GM04503 (cell line): ENCODE data around the gene ACOT4.
"Not testable (repeated sequence)": the region's sequence is repeated elsewhere in the genome, so short reads cannot be mapped to it uniquely, and the experiment has no call there.

Source experiments
- DNase-seq: peaks from one replicate; pipeline ENCODE4 v3.0.0-alpha.2; 2012; ENCODE audit warnings: low read depth

The ACOT4 gene

DNA sequence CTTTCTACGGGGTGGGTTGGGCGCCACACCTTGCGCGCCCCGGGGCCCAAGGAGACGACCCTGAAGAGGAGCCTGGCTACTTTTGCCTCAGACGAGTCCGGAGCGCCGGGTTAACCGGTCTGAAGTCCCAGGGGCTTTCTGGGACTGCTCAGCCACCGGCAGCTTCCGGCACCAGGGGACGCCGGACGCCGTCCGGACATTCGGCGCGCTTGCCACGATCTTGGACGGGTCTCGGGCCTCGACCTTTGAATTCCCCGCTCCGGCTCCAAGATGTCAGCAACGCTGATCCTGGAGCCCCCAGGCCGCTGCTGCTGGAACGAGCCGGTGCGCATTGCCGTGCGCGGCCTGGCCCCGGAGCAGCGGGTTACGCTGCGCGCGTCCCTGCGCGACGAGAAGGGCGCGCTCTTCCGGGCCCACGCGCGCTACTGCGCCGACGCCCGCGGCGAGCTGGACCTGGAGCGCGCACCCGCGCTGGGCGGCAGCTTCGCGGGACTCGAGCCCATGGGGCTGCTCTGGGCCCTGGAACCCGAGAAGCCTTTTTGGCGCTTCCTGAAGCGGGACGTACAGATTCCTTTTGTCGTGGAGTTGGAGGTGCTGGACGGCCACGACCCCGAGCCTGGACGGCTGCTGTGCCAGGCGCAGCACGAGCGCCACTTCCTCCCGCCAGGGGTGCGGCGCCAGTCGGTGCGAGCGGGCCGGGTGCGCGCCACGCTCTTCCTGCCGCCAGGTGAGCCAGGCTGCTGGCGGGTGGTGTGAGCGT lies at the start of gene ACOT4:
ACOT4 (plus strand) TSS at position 184 of the 760 bp plus-strand sequence; CDS start at position 271, 87 bp downstream.
- DNase-seq, result no peak

DNA sequence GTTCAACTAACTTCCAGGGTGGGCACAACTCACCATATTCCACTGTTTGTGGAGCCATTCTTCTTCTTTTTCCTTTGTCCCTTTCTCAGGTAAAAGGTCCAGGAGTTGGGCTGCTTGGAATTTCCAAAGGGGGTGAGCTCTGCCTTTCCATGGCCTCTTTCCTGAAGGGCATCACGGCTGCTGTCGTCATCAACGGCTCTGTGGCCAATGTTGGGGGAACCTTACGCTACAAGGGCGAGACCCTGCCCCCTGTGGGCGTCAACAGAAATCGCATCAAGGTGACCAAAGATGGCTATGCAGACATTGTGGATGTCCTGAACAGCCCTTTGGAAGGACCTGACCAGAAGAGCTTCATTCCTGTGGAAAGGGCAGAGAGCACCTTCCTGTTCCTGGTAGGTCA lies 48.7 kb upstream of the ACOT4 start:
- not testable (repeated sequence) for DNase-seq

GRCh38 chr14:73545353-73545752 lies 46.3 kb upstream of the ACOT4 start:
- not testable (repeated sequence) for DNase-seq

DNA sequence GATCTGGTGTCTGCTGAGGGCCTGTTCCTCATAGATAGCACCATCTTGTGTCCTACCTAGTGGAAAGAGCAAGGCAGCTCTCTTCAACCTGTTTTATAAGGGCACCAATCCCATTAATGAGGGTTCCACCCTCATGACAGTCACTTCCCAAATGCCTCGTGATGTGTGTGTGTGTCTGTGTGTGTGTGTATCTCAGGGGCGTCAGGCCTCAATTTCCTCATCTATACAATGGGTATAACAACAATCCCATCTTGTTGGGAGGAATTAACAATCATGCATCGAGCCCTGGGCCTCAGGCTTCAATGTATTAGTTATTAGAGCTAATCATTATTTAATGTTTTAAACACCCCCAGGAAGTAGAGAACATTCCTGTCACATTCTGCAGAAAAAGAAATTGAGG lies 42.6 kb upstream of the ACOT4 start:
- DNase-seq, result not testable (repeated sequence)

DNA sequence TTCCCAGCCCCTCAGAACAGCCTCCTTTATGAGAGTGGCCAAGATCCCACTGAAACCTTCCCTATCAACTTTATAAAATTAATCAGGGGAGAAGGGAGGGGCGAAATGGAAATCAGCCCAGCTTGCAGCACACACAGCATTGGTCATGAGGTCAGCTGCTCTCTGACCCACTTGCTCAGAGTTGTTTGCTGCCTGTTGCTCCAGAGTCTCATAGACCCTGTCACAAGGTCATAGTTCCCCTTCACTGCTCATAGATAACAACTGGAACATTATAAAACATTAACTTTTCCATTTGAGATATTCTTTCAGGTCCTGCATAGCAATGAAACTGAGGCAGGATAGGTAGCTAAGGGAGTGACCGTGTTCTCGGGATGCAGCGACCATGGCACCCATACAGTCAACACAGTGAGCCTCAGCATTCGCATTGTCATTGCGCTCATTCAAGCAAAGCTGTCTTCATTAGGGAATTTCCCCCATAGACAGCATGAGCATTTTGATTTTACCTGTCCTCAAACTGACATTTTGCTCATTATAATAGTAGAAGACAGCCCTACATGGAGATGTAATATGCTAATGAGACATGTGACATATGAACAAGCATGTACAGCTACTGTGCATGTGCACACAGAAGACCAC lies 41.7 kb upstream of the ACOT4 start:
- DNase-seq, result not testable (repeated sequence)

DNA sequence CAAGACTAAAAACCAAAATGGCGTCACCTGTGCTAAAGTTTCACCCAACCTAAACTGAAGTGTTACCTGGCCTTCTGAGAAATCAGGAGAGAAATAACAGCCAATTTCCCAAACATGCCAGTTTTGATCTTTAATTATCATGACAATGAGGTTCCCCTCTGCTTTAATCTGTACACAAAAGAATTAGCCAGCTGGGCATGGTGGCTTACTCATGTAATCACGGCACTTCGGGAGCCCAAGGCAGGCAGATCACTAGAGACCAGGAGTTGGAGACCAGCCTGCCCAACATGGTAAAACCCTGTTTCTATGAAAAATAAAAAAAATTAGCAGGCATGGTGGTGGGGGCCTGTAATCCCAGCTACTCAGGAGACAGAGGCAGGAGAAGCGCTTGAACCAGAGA lies 37.8 kb upstream of the ACOT4 start:
- DNase-seq, result no peak

GRCh38 chr14:73557201-73557600 lies 34.5 kb upstream of the ACOT4 start:
- not testable (repeated sequence) for DNase-seq

DNA sequence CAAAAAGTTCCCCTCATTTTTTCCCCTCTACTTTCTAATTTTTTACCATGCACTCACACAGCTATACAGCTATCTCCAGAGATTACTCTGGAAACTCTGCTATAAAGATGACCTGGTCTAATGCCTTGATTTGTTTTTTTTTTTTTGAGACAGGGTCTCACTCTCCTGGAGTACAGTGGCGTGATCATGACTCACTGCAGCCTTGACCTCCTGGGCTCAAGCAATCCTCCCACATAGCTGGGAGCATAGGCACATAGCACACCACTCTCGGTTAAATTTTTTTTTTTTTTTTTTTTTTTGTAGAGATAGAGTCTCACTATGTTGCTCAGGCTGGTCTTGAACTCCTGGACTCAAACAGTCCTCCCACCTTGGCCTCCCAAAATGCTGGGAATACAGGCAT lies 33.4 kb upstream of the ACOT4 start:
- not testable (repeated sequence) for DNase-seq

DNA sequence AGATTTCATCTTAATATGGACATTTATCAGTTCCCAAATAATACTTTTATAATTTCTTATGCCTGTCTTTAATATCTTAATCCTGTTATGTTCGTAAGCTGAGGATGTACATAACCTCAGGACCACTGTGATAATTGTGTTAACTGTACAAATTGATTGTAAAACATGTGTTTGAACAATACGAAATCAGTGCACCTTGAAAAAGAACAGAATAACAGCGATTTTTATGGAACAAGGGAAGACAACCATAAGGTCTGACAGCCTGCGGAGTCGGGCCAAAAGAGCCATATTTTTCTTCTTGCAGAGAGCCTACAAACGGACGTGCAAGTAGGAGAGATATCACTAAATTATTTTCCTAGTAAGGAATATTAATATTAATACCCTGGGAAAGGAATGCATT lies 29.4 kb upstream of the ACOT4 start:
- DNase-seq, result not testable (repeated sequence)

DNA sequence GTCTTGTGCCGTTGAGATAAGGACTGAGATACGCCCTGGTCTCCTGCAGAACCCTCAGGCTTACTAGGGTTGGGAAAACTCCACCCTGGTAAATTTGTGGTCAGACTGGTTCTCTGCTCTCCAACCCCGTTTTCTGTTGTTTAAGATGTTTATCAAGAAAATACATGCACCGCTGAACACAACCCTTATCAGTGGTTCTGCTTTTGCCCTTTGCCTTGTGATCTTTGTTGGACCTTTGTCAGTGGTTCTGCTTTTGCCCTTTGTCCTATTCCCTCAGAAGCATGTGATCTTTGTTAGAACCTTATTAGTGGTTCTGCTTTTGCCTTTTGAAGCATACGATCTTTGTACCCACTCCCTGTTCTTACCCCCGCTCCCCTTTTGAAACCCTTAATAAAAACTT lies 29.0 kb upstream of the ACOT4 start:
- DNase-seq, result not testable (repeated sequence)

DNA sequence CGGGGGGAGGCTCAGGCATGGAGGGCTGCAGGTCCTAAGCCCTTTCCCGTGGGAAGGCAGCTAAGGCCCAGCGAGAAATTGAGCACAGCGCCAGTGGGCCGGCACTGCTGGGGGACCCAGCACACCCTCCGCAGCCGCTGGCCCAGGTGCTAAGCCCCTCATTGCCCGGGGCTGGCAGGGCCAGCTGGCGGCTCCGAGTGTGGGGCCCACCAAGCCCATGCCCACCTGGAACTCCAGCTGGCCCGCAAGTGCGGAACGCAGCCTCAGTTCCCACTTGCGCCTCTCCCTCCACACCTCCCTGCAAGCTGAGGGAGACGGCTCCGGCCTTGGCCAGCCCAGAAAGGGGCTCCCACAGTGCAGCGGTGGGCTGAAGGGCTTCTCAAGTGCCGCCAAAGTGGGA lies 25.2 kb upstream of the ACOT4 start:
- not testable (repeated sequence) for DNase-seq

GRCh38 chr14:73566935-73567334 lies 24.7 kb upstream of the ACOT4 start:
- DNase-seq, result not testable (repeated sequence)

DNA sequence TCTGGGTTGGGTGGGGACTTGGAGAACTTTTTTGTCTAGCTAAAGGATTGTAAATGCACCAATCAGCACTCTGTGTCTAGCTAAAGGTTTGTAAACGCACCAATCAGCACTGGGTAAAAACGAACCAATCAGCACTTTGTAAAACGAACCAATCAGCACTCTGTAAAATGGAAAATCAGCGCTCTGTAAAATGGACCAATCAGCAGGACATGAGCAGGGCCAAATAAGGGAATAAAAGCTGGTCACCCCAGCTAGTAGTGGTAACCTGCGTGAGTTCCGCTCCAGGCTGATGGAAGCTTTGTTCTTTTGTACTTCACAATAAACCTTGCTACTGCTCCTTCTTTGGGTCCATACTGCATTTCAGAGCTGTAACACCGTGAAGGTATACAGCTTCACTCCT lies 24.3 kb upstream of the ACOT4 start:
- no peak for DNase-seq

GRCh38 chr14:73567951-73568885 lies 23.5 kb upstream of the ACOT4 start:
- DNase-seq, result no peak

GRCh38 chr14:73568886-73569184 lies 22.8 kb upstream of the ACOT4 start:
- not testable (repeated sequence) for DNase-seq

DNA sequence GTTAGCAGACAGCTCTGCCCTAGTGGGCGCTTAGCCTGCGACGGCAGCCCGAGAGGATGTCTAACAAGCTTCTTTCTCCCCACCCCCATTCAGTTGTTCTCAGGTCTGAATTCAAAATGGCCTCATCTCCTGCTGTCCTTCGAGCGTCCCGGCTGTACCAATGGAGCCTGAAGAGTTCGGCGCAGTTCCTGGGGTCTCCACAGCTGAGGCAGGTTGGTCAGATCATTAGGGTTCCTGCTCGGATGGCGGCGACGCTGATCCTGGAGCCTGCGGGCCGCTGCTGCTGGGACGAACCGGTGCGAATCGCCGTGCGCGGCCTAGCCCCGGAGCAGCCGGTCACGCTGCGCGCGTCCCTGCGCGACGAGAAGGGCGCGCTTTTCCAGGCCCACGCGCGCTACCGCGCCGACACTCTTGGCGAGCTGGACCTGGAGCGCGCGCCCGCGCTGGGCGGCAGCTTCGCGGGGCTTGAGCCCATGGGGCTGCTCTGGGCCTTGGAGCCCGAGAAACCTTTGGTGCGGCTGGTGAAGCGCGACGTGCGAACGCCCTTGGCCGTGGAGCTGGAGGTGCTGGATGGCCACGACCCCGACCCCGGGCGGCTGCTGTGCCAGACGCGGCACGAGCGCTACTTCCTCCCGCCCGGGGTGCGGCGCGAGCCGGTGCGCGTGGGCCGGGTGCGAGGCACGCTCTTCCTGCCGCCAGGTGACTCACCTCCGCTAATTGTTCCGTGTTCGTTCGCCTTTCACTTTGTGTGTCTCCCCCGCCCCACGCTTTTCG lies 22.3 kb upstream of the ACOT4 start, which contains the start of gene ACOT2:
ACOT2 (plus strand) TSS at position 29 of the 774 bp plus-strand sequence; CDS start at position 57, 28 bp downstream.
- DNase-seq, result peak; percentile 81

GRCh38 chr14:73570913-73571312 lies 20.8 kb upstream of the ACOT4 start:
- not testable (repeated sequence) for DNase-seq

DNA sequence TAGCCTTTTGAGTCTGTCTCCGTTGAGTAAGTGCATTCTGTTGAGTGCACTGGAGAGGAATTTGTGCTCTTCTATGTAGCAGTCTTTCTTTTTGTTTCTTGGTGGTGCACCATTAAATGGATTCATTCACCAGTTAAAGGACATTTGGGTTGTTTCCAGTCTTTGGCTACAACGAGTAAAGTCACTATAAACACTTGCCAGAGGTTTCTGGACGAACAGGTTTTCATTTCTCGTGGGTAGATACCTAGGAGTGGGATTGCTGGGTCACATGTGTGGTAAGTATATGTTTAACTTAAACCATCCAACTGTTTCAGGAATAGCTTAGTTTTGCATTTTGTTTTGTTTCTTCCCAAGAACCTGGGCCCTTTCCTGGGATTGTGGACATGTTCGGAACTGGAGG lies 18.6 kb upstream of the ACOT4 start:
- DNase-seq, result not testable (repeated sequence)

GRCh38 chr14:73573740-73574139 lies 17.9 kb upstream of the ACOT4 start:
- DNase-seq, result not testable (repeated sequence)

GRCh38 chr14:73574251-73574650 lies 17.4 kb upstream of the ACOT4 start:
- DNase-seq, result not testable (repeated sequence)

DNA sequence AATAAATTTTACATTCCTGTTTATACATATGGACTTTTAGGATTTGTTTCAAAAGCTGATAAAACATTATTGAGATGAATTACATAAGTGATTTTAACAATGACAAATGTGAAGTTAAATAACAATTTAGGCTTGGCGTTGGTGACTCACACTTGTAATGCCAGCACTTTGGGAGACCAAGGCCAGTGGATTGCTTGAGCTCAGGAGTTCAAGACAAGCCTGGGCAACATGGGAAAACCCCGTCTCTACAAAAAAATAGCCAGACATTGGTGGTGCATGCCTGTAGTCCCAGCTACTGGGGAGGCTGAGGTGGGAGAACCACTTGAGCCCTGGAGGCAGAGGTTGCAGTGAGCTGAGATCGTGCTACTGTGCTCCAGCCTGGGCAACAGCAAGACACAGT lies 15.3 kb upstream of the ACOT4 start:
- DNase-seq, result no peak

- DNase-seq, result not testable (repeated sequence)
These were observed 14.5 kb upstream of the ACOT4 start for GRCh38 chr14:73577214-73577613.
